ENCODE measurements around the gene HLA-DPB1. TPM values are rescaled to one million over a fixed set of nuclear protein-coding genes. Genes with fewer than 3 reads are reported as not detected.

Gene HLA-DPB1
- total RNA-seq, 1 experiment from 2014 or later, result 2.7 TPM

- H3K4me3 ChIP-seq (ENCODE audit: low read depth, low read length, poor library complexity, severe bottlenecking), result no peak overlapping the region
- no peaks in the 10 kb centered on the region for H3K4me1 ChIP-seq (ENCODE audit: insufficient read depth, low read length, poor library complexity, severe bottlenecking)
- TF ChIP-seq EZH2 (IDR thresholded peaks at IDR 0.05; ENCODE audit: borderline replicate concordance, low read depth, low read length, poor library complexity, severe bottlenecking) (no peak), CTCF (conservative IDR thresholded peaks at IDR 0.05; ENCODE audit: low read depth, low read length) (no peak)
- peaks cover 75% of the 10 kb centered on the region for H3K27me3 ChIP-seq (replicated peaks; ENCODE audit: insufficient read depth, low read depth, low read length, poor library complexity)
- intact Hi-C loops (cut with micrococcal nuclease; ENCODE audit: unreplicated experiment), result no loop called here
- no peak overlapping the region for H3K27ac ChIP-seq (ENCODE audit: low read depth, low read length, poor library complexity, severe bottlenecking)
- H3K36me3 ChIP-seq (ENCODE audit: insufficient read depth, low read length, poor library complexity, severe bottlenecking), result no peaks in the 10 kb centered on the region
- BruUV-seq (replicated peaks), result no TSS peak
- CTCF ChIA-PET, result no interaction called here
- no peak for DNase-seq (ENCODE audit: low spot score)
- POLR2A ChIA-PET (ENCODE audit: low non-redundant PET), result no interaction called here
- no peaks in the 10 kb centered on the region for H3K9me3 ChIP-seq (ENCODE audit: low read depth, low read length, poor library complexity, severe bottlenecking)
Observed at GRCh38 chr6:33030245-33030644, 45.5 kb upstream of the HLA-DPB1 start.

- no peaks in the 10 kb centered on the region for H3K36me3 ChIP-seq (ENCODE audit: insufficient read depth, low read length, poor library complexity, severe bottlenecking)
- H3K27me3 ChIP-seq (replicated peaks; ENCODE audit: insufficient read depth, low read depth, low read length, poor library complexity), result peaks cover 81% of the 10 kb centered on the region
- H3K4me1 ChIP-seq (ENCODE audit: insufficient read depth, low read length, poor library complexity, severe bottlenecking), result no peaks in the 10 kb centered on the region
- CTCF ChIA-PET, result no interaction called here
- BruUV-seq (replicated peaks), result no TSS peak
- POLR2A ChIA-PET (ENCODE audit: low non-redundant PET), result no interaction called here
- no peak overlapping the region for H3K27ac ChIP-seq (ENCODE audit: low read depth, low read length, poor library complexity, severe bottlenecking)
- no peaks in the 10 kb centered on the region for H3K9me3 ChIP-seq (ENCODE audit: low read depth, low read length, poor library complexity, severe bottlenecking)
- DNase-seq (ENCODE audit: low spot score), result no peak
- intact Hi-C loops (cut with micrococcal nuclease; ENCODE audit: unreplicated experiment), result no loop called here
- no peak overlapping the region for H3K4me3 ChIP-seq (ENCODE audit: low read depth, low read length, poor library complexity, severe bottlenecking)
- no peak for TF ChIP-seq CTCF (conservative IDR thresholded peaks at IDR 0.05; ENCODE audit: low read depth, low read length)
- TF ChIP-seq EZH2 (IDR thresholded peaks at IDR 0.05; ENCODE audit: borderline replicate concordance, low read depth, low read length, poor library complexity, severe bottlenecking), result no peak
Observed at GRCh38 chr6:33034554-33034953, 41.2 kb upstream of the HLA-DPB1 start.

GRCh38 chr6:33036535-33036934 lies 39.3 kb upstream of the HLA-DPB1 start:
- no peak overlapping the region for H3K4me3 ChIP-seq (ENCODE audit: low read depth, low read length, poor library complexity, severe bottlenecking)
- intact Hi-C loops (cut with micrococcal nuclease; ENCODE audit: unreplicated experiment), result no loop called here
- POLR2A ChIA-PET (ENCODE audit: low non-redundant PET), result no interaction called here
- DNase-seq (ENCODE audit: low spot score), result no peak
- CTCF ChIA-PET, result no interaction called here
- BruUV-seq (replicated peaks), result no TSS peak
- TF ChIP-seq EZH2 (IDR thresholded peaks at IDR 0.05; ENCODE audit: borderline replicate concordance, low read depth, low read length, poor library complexity, severe bottlenecking) (no peak), CTCF (conservative IDR thresholded peaks at IDR 0.05; ENCODE audit: low read depth, low read length) (no peak)
- H3K36me3 ChIP-seq (ENCODE audit: insufficient read depth, low read length, poor library complexity, severe bottlenecking), result no peaks in the 10 kb centered on the region
- H3K4me1 ChIP-seq (ENCODE audit: insufficient read depth, low read length, poor library complexity, severe bottlenecking), result no peaks in the 10 kb centered on the region
- no peaks in the 10 kb centered on the region for H3K9me3 ChIP-seq (ENCODE audit: low read depth, low read length, poor library complexity, severe bottlenecking)
- peaks cover 70% of the 10 kb centered on the region for H3K27me3 ChIP-seq (replicated peaks; ENCODE audit: insufficient read depth, low read depth, low read length, poor library complexity)
- H3K27ac ChIP-seq (ENCODE audit: low read depth, low read length, poor library complexity, severe bottlenecking), result no peak overlapping the region
